CD14-positive monocyte (primary cell): ENCODE results near the gene CISD2. TPM values are rescaled to one million over a fixed set of nuclear protein-coding genes. Genes with fewer than 3 reads are reported as not detected.
"Not testable (repeated sequence)": the region's sequence is repeated elsewhere in the genome, so short reads cannot be mapped to it uniquely, and the experiment has no call there.

Source experiments
- DNase-seq, 3 donors: peaks; one replicate each; pipeline ENCODE4 v3.0.0-alpha.2; 2011 to 2022
- H2AFZ ChIP-seq: 2 replicates; pipeline ENCODE4 v1.6.0; 2012; ENCODE audit warnings: mild to moderate bottlenecking, low read depth, low read length, inconsistent platforms; ENCODE audit not compliant: insufficient read depth, poor library complexity, severe bottlenecking
- H3K27ac ChIP-seq, 2 donors: 1 replicate in 1 of 2; 2 replicates in 1 of 2; pipeline ENCODE4 v1.5.1; 2012 to 2013; ENCODE audit warnings: low read length in 2 of 2, control low read depth in 1 of 2, inconsistent platforms in 1 of 2, low read depth in 1 of 2, mild to moderate bottlenecking in 1 of 2
- H3K27me3 ChIP-seq, 2 donors: one replicate each; pipeline versions ENCODE4 v1.6.0 to v1.6.1; 2011 to 2013; ENCODE audit warnings: low read length in 2 of 2; ENCODE audit not compliant: control insufficient read depth in 2 of 2, insufficient read depth in 2 of 2
- H3K36me3 ChIP-seq, 2 donors: replicated peaks in 1 of 2; 1 replicate in 1 of 2; 2 replicates in 1 of 2; pipeline versions ENCODE4 v1.5.1 to v1.6.1; 2012 to 2013; ENCODE audit warnings: low read length in 2 of 2, control low read depth in 1 of 2, inconsistent platforms in 1 of 2, mild to moderate bottlenecking in 1 of 2; ENCODE audit not compliant: insufficient read depth in 2 of 2, control insufficient read depth in 1 of 2
- H3K4me1 ChIP-seq, 2 donors: 1 replicate in 1 of 2; 2 replicates in 1 of 2; pipeline versions ENCODE4 v1.5.1 to v1.6.1; 2012 to 2013; ENCODE audit warnings: low read length in 2 of 2, control low read depth in 1 of 2, inconsistent platforms in 1 of 2, mild to moderate bottlenecking in 1 of 2, moderate library complexity in 1 of 2; ENCODE audit not compliant: insufficient read depth in 2 of 2, control insufficient read depth in 1 of 2
- H3K4me2 ChIP-seq: replicated peaks from 2 replicates; pipeline ENCODE3; 2012; ENCODE audit warnings: low read length, moderate library complexity, mild to moderate bottlenecking; ENCODE audit not compliant: poor library complexity, severe bottlenecking; ENCODE audit errors: extremely low read depth
- H3K4me3 ChIP-seq, 3 experiments: fragments of 200-600 bp in 1 of 3; sonication (generic) in 1 of 3; replicated peaks in 1 of 3; 1 replicate in 2 of 3; 2 replicates in 1 of 3; pipeline ENCODE4 v1.5.1; 2011 to 2013; ENCODE audit warnings: low read length in 3 of 3, mild to moderate bottlenecking in 3 of 3, control low read depth in 2 of 3, low read depth in 2 of 3, inconsistent platforms in 1 of 3, moderate library complexity in 1 of 3
- H3K79me2 ChIP-seq: 2 replicates; pipeline ENCODE4 v1.6.0; 2012; ENCODE audit warnings: mild to moderate bottlenecking, control low read depth, inconsistent platforms, low read length, moderate library complexity; ENCODE audit not compliant: insufficient read depth
- H3K9ac ChIP-seq: 2 replicates; pipeline ENCODE4 v1.6.0; 2017; ENCODE audit warnings: low read length, mild to moderate bottlenecking; ENCODE audit not compliant: insufficient read depth, poor library complexity, severe bottlenecking
- H3K9me3 ChIP-seq, 2 donors: replicated peaks in 1 of 2; 1 replicate in 1 of 2; 2 replicates in 1 of 2; pipeline versions ENCODE4 v1.5.1 to v1.6.1; 2012 to 2013; ENCODE audit warnings: low read length in 2 of 2, control low read depth in 1 of 2; ENCODE audit not compliant: control insufficient read depth in 1 of 2, insufficient read depth in 1 of 2
- H4K20me1 ChIP-seq: 2 replicates; pipeline ENCODE4 v1.6.0; 2012; ENCODE audit warnings: mild to moderate bottlenecking, low read length, control low read depth, moderate library complexity; ENCODE audit not compliant: insufficient read depth
- H3K27ac Mint-ChIP-seq, 7 donors: one replicate each; pipeline ENCODE4 v1.8.0; 2020; ENCODE audit warnings: mild to moderate bottlenecking in 7 of 7, mixed read lengths in 7 of 7, moderate library complexity in 6 of 7, inconsistent platforms in 2 of 7
- H3K27me3 Mint-ChIP-seq, 3 donors: one replicate each; pipeline ENCODE4 v1.8.0; 2021 to 2022; ENCODE audit warnings: low read depth in 3 of 3, mild to moderate bottlenecking in 3 of 3, mixed read lengths in 3 of 3, moderate library complexity in 3 of 3, inconsistent platforms in 1 of 3
- H3K36me3 Mint-ChIP-seq, 2 donors: one replicate each; pipeline ENCODE4 v1.8.0; 2020; ENCODE audit warnings: mixed read lengths in 2 of 2, inconsistent platforms in 1 of 2, mild to moderate bottlenecking in 1 of 2
- H3K4me1 Mint-ChIP-seq: one replicate; pipeline ENCODE4 v1.8.0; 2020; ENCODE audit warnings: mild to moderate bottlenecking, mixed read lengths
- H3K4me3 Mint-ChIP-seq, 2 donors: one replicate each; pipeline ENCODE4 v1.8.0; 2020; ENCODE audit warnings: mild to moderate bottlenecking in 2 of 2, mixed read lengths in 2 of 2, moderate library complexity in 1 of 2
- H3K9me3 Mint-ChIP-seq, 7 donors: one replicate each; pipeline ENCODE4 v1.8.0; 2020 to 2022; ENCODE audit warnings: mixed read lengths in 7 of 7, mild to moderate bottlenecking in 6 of 7, moderate library complexity in 6 of 7, inconsistent platforms in 2 of 7
- CTCF ChIP-seq: fragments of 200-600 bp; IDR thresholded peaks from one replicate; pipeline ENCODE4 v1.8.0; 2022; ENCODE audit warnings: antibody characterized with exemption, mild to moderate bottlenecking
- WGBS: methylation state at CpG from one replicate; pipeline ENCODE4 v1.1.5; 2013; ENCODE audit warnings: missing lambda C conversion rate; ENCODE audit not compliant: insufficient coverage; 5-methylcytosine and 5-hydroxymethylcytosine counted together
- intact Hi-C, 2 donors: fragments of 100-400 bp; cut with micrococcal nuclease; formaldehyde crosslinking; loops; one replicate each; pipeline versions ENCODE4 v1.15.0 to v1.15.1; 2023
- polyA plus RNA-seq, 3 donors: library from polyadenylated mRNA; depleted of rRNA in 1 of 3; unstranded in 2 of 3; stranded (reverse) in 1 of 3; fragments of 300-500 nt in 2 of 3; fragments of >200 nt in 1 of 3; fragmentation: Illumina TruSeq in 2 of 3; gene quantifications; 1 replicate in 2 of 3; 2 replicates in 1 of 3; pipeline ENCODE4 v1.2.3, GENCODE V29; 2012 to 2021

The CISD2 gene
- polyA plus RNA-seq, 3 donors, result 4.5 to 30.2 (median 29.1) TPM

GRCh38 chr4:102878349-102878748, 9.6 kb downstream of the CISD2 start:
- H3K27me3 Mint-ChIP-seq, H3K9ac ChIP-seq, H3K4me3 Mint-ChIP-seq, H3K4me2 ChIP-seq, H4K20me1 ChIP-seq, intact Hi-C loops, H3K4me3 ChIP-seq, H3K27me3 ChIP-seq, H2AFZ ChIP-seq: not testable (repeated sequence)
- peak; percentile 63 to 87 (median 81) for DNase-seq
- Histone ChIP-seq H3K4me1 (peaks cover 17 to 18% of the 10 kb centered on the region in 2 donors), H3K79me2 (peaks cover 39% of the 10 kb centered on the region), H3K27ac (peak overlapping the region; percentile 30 to 72), H3K9me3 (peaks cover 10 to 13% of the 10 kb centered on the region in 2 donors), H3K36me3 (peaks cover 0 to 30% of the 10 kb centered on the region in 2 donors)
- H3K36me3 Mint-ChIP-seq, result peaks cover 28 to 40% of the 10 kb centered on the region in 2 donors
- H3K9me3 Mint-ChIP-seq, result peaks cover 2 to 18% (median 6%) of the 10 kb centered on the region in 7 donors
- H3K4me1 Mint-ChIP-seq, result peaks cover 21% of the 10 kb centered on the region
- 21% methylated on average over 4 of the region's 4 CpGs for WGBS
- H3K27ac Mint-ChIP-seq, result peak overlapping the region; percentile 76 to 89 (median 83)

GRCh38 chr4:102878901-102879300, 10.1 kb downstream of the CISD2 start:
- Histone ChIP-seq H3K9me3 (peaks cover 10 to 13% of the 10 kb centered on the region in 2 donors), H2AFZ (no peak overlapping the region), H3K9ac (no peak overlapping the region), H3K27me3 (no peaks in the 10 kb centered on the region), H4K20me1 (no peaks in the 10 kb centered on the region), H3K79me2 (peaks cover 34% of the 10 kb centered on the region), H3K36me3 (peaks cover 0 to 30% of the 10 kb centered on the region in 2 donors), H3K4me1 (peaks cover 17 to 18% of the 10 kb centered on the region in 2 donors), H3K27ac (peak overlapping the region in 1 of 2 donors; percentile 72), H3K4me3 (no peak overlapping the region), H3K4me2 (no peak overlapping the region)
- H3K27ac Mint-ChIP-seq, result peak overlapping the region; percentile 7 to 89 (median 77)
- no peak for TF ChIP-seq CTCF
- no peaks in the 10 kb centered on the region for H3K27me3 Mint-ChIP-seq
- no CpG with 5 or more reads among the region's 3 CpGs for WGBS
- H3K9me3 Mint-ChIP-seq, result peaks cover 2 to 16% (median 5%) of the 10 kb centered on the region in 7 donors
- intact Hi-C loops, result no loop called here
- peaks cover 25 to 35% of the 10 kb centered on the region in 2 donors for H3K36me3 Mint-ChIP-seq
- no peak overlapping the region for H3K4me3 Mint-ChIP-seq
- H3K4me1 Mint-ChIP-seq, result peaks cover 19% of the 10 kb centered on the region
- DNase-seq, result no peak
